MM.1S (cell line): ENCODE measurements around the gene CHRNG.

Experiments used
- DNase-seq: peaks from one replicate; pipeline ENCODE4 v3.0.0-alpha.2; 2015
- H2AFZ ChIP-seq: fragments of 300-600 bp; sonication (generic); 2 replicates; pipeline ENCODE4 v1.6.0; 2016; ENCODE audit warnings: antibody characterized with exemption, low read length
- H3F3A ChIP-seq: fragments of 300-600 bp; sonication (generic); 2 replicates; pipeline ENCODE4 v1.6.1; 2016; ENCODE audit warnings: mild to moderate bottlenecking, antibody characterized with exemption, low read length, moderate library complexity, mixed read lengths; ENCODE audit not compliant: insufficient read depth
- H3K27ac ChIP-seq: fragments of 300-600 bp; sonication (generic); 2 replicates; pipeline ENCODE4 v1.5.1; 2016; ENCODE audit warnings: mild to moderate bottlenecking, low read length
- H3K27me3 ChIP-seq: fragments of 300-600 bp; sonication (generic); replicated peaks from 2 replicates; pipeline ENCODE4 v1.6.0; 2016; ENCODE audit warnings: low read length; ENCODE audit not compliant: insufficient read depth
- H3K36me3 ChIP-seq: fragments of 300-600 bp; sonication (generic); replicated peaks from 2 replicates; pipeline ENCODE4 v1.6.1; 2016; ENCODE audit warnings: mild to moderate bottlenecking, low read length, mixed read lengths; ENCODE audit not compliant: insufficient read depth
- H3K4me1 ChIP-seq: fragments of 300-600 bp; sonication (generic); 2 replicates; pipeline ENCODE4 v1.6.1; 2016; ENCODE audit warnings: low read length, mixed read lengths
- H3K4me2 ChIP-seq: fragments of 300-600 bp; sonication (generic); 2 replicates; pipeline ENCODE4 v1.6.0; 2016; ENCODE audit warnings: low read depth, low read length
- H3K4me3 ChIP-seq: fragments of 300-600 bp; sonication (generic); 2 replicates; pipeline ENCODE4 v1.5.1; 2016; ENCODE audit warnings: low read length, mixed read lengths
- H3K79me2 ChIP-seq: fragments of 300-600 bp; sonication (generic); 2 replicates; pipeline ENCODE4 v1.6.1; 2016; ENCODE audit warnings: mixed run types, low read length, mixed read lengths
- H3K9ac ChIP-seq: fragments of 300-600 bp; sonication (generic); 2 replicates; pipeline ENCODE4 v1.6.1; 2016; ENCODE audit warnings: low read length, mixed read lengths
- H3K9me2 ChIP-seq: fragments of 300-600 bp; sonication (generic); replicated peaks from 2 replicates; pipeline ENCODE4 v1.6.1; 2016; ENCODE audit warnings: mild to moderate bottlenecking, low read length, mixed read lengths; ENCODE audit not compliant: insufficient read depth
- H3K9me3 ChIP-seq: fragments of 300-600 bp; sonication (generic); replicated peaks from 2 replicates; pipeline ENCODE4 v1.6.1; 2016; ENCODE audit warnings: mild to moderate bottlenecking, low read length, mixed read lengths; ENCODE audit not compliant: insufficient read depth
- H4K20me1 ChIP-seq: fragments of 300-600 bp; sonication (generic); 2 replicates; pipeline ENCODE4 v1.6.1; 2016; ENCODE audit warnings: mild to moderate bottlenecking, low read length, moderate library complexity, mixed read lengths; ENCODE audit not compliant: insufficient read depth
- EZH2 ChIP-seq: fragments of 300-600 bp; sonication (generic); optimal IDR thresholded peaks from 2 replicates; pipeline ENCODE3; 2017; ENCODE audit warnings: low read depth, mild to moderate bottlenecking, antibody characterized with exemption, low read length, mixed read lengths
- EZH2phosphoT487 ChIP-seq: fragments of 300-600 bp; sonication (generic); IDR thresholded peaks from 2 replicates; pipeline ENCODE4 v1.6.1; 2018; ENCODE audit warnings: antibody characterized with exemption, low read length
- TF ChIP-seq, protein P1 (sequence below): fragments of 300-600 bp; sonication (generic); IDR thresholded peaks from 2 replicates; pipeline ENCODE4 v1.5.1; 2016; ENCODE audit warnings: antibody characterized with exemption, low read length, mixed read lengths

CHRNG gene

DNA sequence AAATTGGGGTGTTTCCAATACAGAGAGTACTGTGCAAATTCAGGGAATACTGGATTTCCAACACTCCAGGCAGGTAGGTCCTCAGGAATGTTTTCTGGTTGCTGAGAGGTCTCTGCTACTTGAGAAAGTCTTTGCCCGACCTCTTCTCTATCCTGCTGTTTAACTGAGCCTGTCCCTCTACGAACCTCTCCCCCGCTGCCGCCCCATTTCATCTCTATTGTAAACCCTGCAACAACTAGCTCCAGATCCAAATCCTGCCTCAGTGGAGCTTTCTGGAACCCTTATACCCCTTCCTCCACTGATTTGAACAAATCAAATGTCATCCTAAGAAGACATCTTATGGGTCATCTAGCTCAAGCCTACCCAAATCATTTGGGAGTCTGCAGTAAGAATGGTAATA lies 12.3 kb downstream of the CHRNG start:
- TF ChIP-seq, protein P1, sequence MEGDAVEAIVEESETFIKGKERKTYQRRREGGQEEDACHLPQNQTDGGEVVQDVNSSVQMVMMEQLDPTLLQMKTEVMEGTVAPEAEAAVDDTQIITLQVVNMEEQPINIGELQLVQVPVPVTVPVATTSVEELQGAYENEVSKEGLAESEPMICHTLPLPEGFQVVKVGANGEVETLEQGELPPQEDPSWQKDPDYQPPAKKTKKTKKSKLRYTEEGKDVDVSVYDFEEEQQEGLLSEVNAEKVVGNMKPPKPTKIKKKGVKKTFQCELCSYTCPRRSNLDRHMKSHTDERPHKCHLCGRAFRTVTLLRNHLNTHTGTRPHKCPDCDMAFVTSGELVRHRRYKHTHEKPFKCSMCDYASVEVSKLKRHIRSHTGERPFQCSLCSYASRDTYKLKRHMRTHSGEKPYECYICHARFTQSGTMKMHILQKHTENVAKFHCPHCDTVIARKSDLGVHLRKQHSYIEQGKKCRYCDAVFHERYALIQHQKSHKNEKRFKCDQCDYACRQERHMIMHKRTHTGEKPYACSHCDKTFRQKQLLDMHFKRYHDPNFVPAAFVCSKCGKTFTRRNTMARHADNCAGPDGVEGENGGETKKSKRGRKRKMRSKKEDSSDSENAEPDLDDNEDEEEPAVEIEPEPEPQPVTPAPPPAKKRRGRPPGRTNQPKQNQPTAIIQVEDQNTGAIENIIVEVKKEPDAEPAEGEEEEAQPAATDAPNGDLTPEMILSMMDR: no peak
- TF ChIP-seq EZH2: no peak
- TF ChIP-seq EZH2phosphoT487: no peak
- DNase-seq: no peak
- H3K4me1 ChIP-seq: peaks cover 6% of the 10 kb centered on the region; the same call in 1 of the 2 replicates
- H3K9ac ChIP-seq: no peak overlapping the region
- peaks cover 69% of the 10 kb centered on the region for H3K79me2 ChIP-seq
- H3K4me2 ChIP-seq: peak overlapping the region; percentile 73
- no peaks in the 10 kb centered on the region for H3K9me2 ChIP-seq
- no peaks in the 10 kb centered on the region for H3K36me3 ChIP-seq
- no peaks in the 10 kb centered on the region; the same call in none of the 2 replicates for H3F3A ChIP-seq
- H2AFZ ChIP-seq: no peak overlapping the region
- H3K27ac ChIP-seq: no peak overlapping the region
- H4K20me1 ChIP-seq: peaks cover 3% of the 10 kb centered on the region; the same call in 1 of the 2 replicates
- no peaks in the 10 kb centered on the region for H3K27me3 ChIP-seq
- H3K4me3 ChIP-seq: peak overlapping the region; percentile 75
- H3K9me3 ChIP-seq: no peaks in the 10 kb centered on the region

DNA sequence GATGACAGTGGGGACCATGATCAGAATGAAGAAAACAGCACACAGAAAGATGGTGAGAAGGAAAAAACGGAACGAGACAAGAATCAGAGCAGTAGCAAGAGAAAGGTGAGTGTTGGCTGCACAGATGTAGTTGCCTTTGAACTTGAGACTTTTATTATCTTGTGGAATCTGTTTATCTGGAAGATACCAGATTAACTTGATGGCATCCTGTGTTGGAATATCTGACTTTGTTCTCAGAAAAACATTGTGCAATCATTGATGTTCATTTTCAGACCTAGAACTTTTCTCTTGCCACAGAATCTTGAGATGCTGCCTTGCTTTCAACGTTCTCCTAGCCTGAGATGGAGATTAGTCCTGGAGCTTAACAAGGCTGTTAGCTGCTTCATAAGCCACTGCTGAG lies 16.9 kb downstream of the CHRNG start:
- DNase-seq: no peak
- H3K4me3 ChIP-seq: no peak overlapping the region
- no peak overlapping the region for H3K4me2 ChIP-seq
- H2AFZ ChIP-seq: no peak overlapping the region
- peaks cover 5% of the 10 kb centered on the region; the same call in 1 of the 2 replicates for H3K4me1 ChIP-seq
- H3K27ac ChIP-seq: no peak overlapping the region
- no peaks in the 10 kb centered on the region; the same call in 1 of the 2 replicates for H3F3A ChIP-seq
- H3K9me2 ChIP-seq: no peaks in the 10 kb centered on the region
- H3K9ac ChIP-seq: no peak overlapping the region
- no peaks in the 10 kb centered on the region for H3K36me3 ChIP-seq
- H3K79me2 ChIP-seq: peaks cover 57% of the 10 kb centered on the region
- peaks cover 3% of the 10 kb centered on the region; the same call in 1 of the 2 replicates for H4K20me1 ChIP-seq
- H3K9me3 ChIP-seq: no peaks in the 10 kb centered on the region
- TF ChIP-seq EZH2phosphoT487 (no peak), EZH2 (no peak)
- TF ChIP-seq, protein P1: no peak
- H3K27me3 ChIP-seq: no peaks in the 10 kb centered on the region

DNA sequence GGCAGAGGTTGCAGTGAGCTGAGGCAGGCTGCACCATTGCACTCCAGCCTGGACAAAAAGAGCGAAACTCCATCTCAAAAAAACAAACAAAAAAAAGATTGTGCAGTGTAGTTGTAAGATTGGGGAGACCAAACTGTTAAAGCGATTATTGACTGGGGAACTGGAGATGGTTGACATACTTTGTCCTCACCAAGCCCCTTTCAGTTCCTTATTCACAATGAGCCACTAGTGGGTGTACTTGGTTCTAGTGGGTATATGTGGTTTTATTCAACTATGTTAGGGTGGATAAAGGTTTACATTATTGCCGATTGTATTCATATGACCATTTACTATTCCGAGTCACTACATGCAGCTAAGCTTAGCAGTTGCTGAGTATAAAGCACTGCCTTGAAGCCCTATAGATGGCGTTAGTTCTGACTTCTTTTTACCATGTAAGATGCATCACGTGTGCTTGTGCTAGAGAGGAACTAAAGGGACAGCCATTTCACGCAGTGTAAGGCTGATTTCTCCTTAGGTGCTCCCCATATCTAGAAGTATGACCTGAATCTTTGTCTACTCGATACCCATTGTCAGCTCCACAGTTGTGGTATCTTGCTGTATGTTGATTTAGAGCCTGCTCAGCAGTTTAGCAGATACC lies 23.1 kb downstream of the CHRNG start:
- H3K9me3 ChIP-seq: no peaks in the 10 kb centered on the region
- no peak overlapping the region for H3K27ac ChIP-seq
- no peaks in the 10 kb centered on the region for H3K9me2 ChIP-seq
- no peaks in the 10 kb centered on the region for H3K4me1 ChIP-seq
- H2AFZ ChIP-seq: no peak overlapping the region
- no peak overlapping the region for H3K4me3 ChIP-seq
- H3F3A ChIP-seq: no peaks in the 10 kb centered on the region
- H3K36me3 ChIP-seq: no peaks in the 10 kb centered on the region; the same call in 1 of the 2 replicates
- no peaks in the 10 kb centered on the region for H3K27me3 ChIP-seq
- H4K20me1 ChIP-seq: no peaks in the 10 kb centered on the region
- DNase-seq: no peak
- 0 out of 2 replicates have a peak, but pooled peaks cover under 1% of the 10 kb centered on the region for H3K79me2 ChIP-seq
- H3K9ac ChIP-seq: no peak overlapping the region
- H3K4me2 ChIP-seq: no peak overlapping the region
- TF ChIP-seq, protein P1: no peak
- TF ChIP-seq EZH2 (no peak), EZH2phosphoT487 (no peak)
